ENCODE measurements around the gene SPRING1.

GRCh38 chr12:116693286-116694227 is 44.3 kb downstream of the SPRING1 start:
- TF ChIP-seq CTCF (IDR thresholded peaks at IDR 0.05; ENCODE audit: poor library complexity) (no peak), EZH2phosphoT487 (IDR thresholded peaks at IDR 0.05; ENCODE audit: low read depth, severe bottlenecking, unreplicated experiment) (no peak), EZH2 (IDR thresholded peaks at IDR 0.05; ENCODE audit: borderline replicate concordance) (no peak)

Measured in hepatocyte (in vitro differentiated cells).